H7 (cell line): ENCODE measurements around the gene ALDOC. TPM values are rescaled to one million over a fixed set of nuclear protein-coding genes. Genes with fewer than 3 reads are reported as not detected.
"Not testable (repeated sequence)": the region's sequence is repeated elsewhere in the genome, so short reads cannot be mapped to it uniquely, and the experiment has no call there.

Experiments
- DNase-seq: peaks from one replicate; pipeline ENCODE4 v3.0.0; 2012
- H3K27me3 ChIP-seq: 2 replicates; pipeline ENCODE4 v1.6.0; 2011; ENCODE audit warnings: mild to moderate bottlenecking, low read length; ENCODE audit not compliant: control insufficient read depth, insufficient read depth
- H3K36me3 ChIP-seq: replicated peaks from 2 replicates; pipeline ENCODE4 v1.5.1; 2011; ENCODE audit warnings: low read length; ENCODE audit not compliant: control insufficient read depth, insufficient read depth
- H3K4me3 ChIP-seq: 2 replicates; pipeline ENCODE4 v1.5.1; 2011; ENCODE audit warnings: low read depth, mild to moderate bottlenecking, control low read depth, low read length, moderate library complexity; ENCODE audit not compliant: insufficient read depth
- total RNA-seq: library from RNA; depleted of rRNA; stranded (reverse); fragments of >200 nt; shearing (Covaris generic); gene quantifications from 2 replicates; pipeline ENCODE4 v1.2.3, GENCODE V29; 2014

Gene ALDOC
- total RNA-seq, 1 experiment from 2014 or later, result 69.9 TPM

DNA sequence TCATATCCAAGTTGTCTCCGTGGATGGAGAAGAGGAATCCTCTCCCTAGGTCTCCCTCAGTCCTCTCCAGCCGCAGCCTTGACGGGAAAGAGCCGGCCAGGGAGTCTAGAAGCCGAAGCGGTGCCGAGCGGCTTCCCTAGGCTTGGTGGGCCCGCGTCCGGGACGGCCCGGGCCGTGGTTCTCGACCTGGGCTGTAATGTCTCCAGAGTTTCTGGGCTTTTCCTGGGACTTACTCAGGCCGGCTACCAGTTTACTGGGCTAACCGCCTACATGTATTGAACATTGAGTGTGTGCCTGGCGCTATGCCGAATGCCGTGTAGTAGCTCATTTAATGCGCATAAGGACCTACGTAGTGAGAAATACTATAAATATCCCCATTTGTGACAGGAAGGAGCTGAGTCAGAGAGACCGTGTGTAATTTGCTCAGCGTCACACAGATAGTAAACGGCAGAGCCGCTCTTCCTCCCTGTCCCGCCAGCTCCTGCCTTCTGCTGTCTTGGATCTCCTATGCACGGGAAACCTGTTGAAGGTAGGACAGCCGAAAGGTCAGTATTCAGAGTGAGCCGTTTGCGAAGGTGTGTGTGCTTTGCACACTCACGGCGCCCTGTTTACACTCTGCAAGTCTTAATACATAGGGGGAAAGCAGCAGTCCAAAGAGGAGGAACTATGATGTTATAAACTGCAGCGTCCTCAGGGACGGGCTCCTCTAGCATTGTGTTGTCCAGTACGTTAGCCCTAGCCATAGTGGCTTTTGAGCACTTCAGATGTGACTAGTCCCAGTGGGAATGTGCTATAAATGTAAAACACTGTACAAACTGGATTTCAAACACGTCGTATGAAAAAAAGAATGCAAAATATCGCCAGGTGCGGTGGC, 22.9 kb upstream of the ALDOC start:
- peak; percentile 63 for DNase-seq
- no peaks in the 10 kb centered on the region for H3K27me3 ChIP-seq
- peak overlapping the region; percentile 70 for H3K4me3 ChIP-seq
- peaks cover 1% of the 10 kb centered on the region; the same call in 1 of the 2 replicates for H3K36me3 ChIP-seq

DNA sequence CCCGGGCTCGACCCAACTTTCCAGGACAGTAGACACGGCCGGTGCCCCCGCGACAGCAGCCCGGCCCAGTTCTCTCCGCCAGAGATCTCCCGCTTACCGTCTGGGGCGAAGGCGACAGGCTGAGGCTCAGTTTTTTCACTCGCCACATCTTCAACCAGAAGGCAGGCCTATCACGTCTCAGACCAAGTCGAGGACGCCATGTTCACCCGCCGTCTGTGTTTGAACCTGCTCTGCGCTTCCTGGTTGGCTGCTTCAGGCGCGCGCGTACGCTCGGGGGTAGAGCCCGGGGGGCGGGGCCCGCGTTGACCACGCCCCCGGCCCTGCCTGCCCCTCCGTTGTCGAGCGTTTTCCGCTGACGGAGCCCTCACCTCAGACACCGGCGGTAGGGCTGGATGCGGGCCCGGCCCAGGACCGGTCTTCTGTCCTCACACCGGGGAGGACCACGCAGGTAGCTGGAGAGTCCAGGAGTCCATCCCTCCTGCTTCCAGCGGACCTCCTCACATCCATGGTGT, 22.2 kb upstream of the ALDOC start, which contains the start of gene SPAG5:
TSS of gene SPAG5 (minus strand) at position 227 of the 512 bp plus-strand sequence. CDS start at position 148, 79 bp downstream.
- Histone ChIP-seq H3K27me3 (no peaks in the 10 kb centered on the region), H3K36me3 (peaks cover 1% of the 10 kb centered on the region; the same call in 1 of the 2 replicates), H3K4me3 (peak within 1 kb of the TSS; percentile 70)
- DNase-seq, result peak; percentile 99

DNA sequence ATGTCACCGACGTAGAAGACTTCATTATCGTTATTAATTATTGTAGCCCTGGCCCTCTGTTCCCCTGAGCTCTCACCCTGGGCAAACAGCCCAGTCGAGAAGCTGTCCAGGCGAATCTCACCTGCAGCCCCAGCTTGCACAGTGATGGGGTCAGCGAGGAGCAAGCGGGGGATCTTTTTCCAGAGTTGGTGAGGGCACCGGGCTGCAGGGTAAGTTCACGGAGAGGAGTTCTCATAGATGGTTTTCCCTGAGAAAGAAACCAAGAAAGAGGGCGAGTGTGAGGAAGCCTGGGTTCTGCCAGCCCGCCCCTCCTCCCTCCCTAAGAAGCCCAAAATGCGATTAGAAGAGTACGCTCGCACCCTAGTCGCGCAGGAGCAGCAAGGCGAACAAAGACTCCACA, 21.7 kb upstream of the ALDOC start:
- no peak for DNase-seq
- no peaks in the 10 kb centered on the region for H3K27me3 ChIP-seq
- H3K36me3 ChIP-seq, result peaks cover 1% of the 10 kb centered on the region
- H3K4me3 ChIP-seq, result peak overlapping the region; percentile 70

DNA sequence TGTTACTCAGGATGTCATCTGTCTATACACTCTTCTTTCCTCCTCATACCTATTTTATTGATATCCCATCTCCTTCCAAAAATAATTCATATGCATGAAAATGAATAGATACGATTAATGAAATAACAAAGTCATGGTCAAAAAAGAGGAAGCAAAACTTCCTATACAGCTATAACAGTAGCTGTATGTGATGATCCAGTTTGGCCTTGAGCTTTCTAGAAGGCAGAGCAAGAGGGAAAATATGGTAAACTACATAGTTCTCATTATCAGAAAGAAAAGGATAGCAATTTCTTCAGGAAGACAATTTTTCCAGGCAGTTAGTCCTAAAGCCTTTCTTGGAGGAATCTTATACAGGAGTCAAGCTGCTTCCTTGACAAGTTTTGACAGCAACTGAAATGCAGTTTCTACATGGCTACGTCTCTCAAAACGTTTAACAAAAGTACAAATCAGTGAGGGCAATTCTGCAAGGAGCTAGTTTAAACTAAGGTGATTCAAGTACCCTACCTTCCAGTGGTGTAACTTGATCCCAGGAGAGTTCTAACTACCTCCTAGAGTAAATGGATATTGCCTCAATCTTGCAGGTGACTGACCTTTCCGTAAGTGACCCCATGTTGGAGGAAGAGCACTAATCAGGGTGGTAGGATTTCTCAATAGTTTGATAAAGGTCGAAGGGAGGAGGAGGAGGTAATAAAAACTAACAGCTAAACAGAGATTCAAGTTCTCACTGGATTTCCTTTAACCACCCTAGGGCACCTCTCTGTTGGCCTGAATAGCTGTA, 21.1 kb upstream of the ALDOC start:
- no peaks in the 10 kb centered on the region for H3K27me3 ChIP-seq
- peaks cover 7% of the 10 kb centered on the region for H3K36me3 ChIP-seq
- no peak for DNase-seq
- peak overlapping the region; percentile 70 for H3K4me3 ChIP-seq

DNA sequence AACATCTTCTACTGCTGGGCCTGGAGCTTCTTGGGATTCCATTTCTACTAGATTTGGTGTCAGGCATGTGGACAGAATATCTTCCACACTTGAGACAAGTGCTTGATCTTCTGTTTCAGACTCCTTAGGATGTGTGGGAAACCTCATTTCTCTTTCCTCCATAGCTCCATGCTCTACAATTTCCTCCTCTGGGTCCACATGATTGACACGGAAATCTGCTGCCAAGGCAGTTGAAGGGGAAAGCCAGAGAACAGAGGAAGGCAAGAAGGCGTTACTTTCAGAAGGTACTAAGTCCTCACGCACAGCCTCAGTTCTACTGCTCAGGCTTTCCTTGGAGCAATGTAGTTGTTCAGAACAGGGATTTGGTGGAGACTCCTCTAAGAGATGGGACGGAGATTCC, 15.6 kb upstream of the ALDOC start:
- DNase-seq, result no peak
- no peak overlapping the region for H3K4me3 ChIP-seq
- peaks cover 38% of the 10 kb centered on the region for H3K36me3 ChIP-seq

DNA sequence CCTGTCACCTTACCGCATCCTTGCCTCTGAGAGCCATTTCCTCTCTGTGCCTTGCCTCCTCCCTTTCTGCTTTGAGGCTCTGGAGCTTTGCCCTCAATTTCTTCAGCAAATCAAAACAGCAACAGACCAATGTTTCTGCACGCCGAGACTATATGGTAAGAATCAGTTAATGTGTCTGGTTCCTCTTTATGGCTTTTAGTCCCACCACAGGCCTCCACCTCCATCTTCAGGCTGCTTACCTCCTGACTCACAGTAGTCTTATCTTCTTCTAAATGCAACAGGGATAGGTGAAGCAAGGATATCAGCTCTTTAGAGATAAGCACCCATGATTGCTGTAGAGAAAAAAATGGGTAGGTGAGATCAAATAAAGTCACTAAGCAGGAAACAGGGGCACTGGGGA, 9.2 kb upstream of the ALDOC start:
- Histone ChIP-seq H3K27me3 (no peaks in the 10 kb centered on the region), H3K4me3 (no peak overlapping the region), H3K36me3 (peaks cover 58% of the 10 kb centered on the region)
- no peak for DNase-seq

More for the DNA sequence above, 15.6 kb upstream of the ALDOC start:
- H3K27me3 ChIP-seq, result no peaks in the 10 kb centered on the region

DNA sequence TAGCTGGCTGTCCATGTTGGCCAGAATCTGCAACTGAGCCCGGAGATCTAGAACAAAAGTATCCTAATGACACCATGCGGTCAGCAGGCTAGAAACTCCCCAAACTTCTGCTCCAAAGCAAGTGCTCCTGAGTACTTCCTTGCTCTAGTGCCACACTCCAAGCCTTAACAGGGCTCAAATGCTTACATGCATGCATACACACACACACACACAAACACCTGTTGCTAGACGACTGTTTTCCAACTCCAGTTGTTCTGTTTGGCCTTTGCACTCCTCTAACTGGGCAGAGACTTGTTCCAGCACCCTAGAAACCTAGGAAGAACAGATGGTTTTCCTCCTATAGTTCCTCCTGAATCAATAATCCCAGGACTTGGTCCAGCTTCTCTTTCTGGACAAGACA, 7.7 kb upstream of the ALDOC start:
- H3K4me3 ChIP-seq, result no peak overlapping the region
- H3K36me3 ChIP-seq, result peaks cover 62% of the 10 kb centered on the region
- DNase-seq, result no peak
- H3K27me3 ChIP-seq, result no peaks in the 10 kb centered on the region

DNA sequence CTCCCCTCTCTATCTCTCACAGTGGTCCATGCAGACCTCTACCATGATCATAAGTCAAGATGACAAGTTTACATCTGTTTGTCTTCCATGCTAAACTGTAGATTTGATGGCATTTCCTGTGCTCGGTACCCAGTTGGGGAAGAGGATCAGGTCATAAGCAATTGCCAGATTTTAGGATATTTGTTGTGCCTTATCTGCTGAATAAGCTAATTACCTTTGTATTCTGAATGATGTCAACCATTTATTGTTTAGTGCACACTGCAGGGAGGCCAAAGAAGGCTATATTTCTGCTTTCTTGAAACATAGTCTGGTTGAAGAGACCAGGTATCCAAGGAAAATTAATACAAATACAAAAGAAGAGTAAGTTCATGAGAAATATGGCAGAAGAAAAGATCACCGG, 5.8 kb upstream of the ALDOC start:
- Histone ChIP-seq H3K4me3 (no peak overlapping the region), H3K36me3 (peaks cover 71% of the 10 kb centered on the region), H3K27me3 (no peaks in the 10 kb centered on the region)
- DNase-seq, result no peak

DNA sequence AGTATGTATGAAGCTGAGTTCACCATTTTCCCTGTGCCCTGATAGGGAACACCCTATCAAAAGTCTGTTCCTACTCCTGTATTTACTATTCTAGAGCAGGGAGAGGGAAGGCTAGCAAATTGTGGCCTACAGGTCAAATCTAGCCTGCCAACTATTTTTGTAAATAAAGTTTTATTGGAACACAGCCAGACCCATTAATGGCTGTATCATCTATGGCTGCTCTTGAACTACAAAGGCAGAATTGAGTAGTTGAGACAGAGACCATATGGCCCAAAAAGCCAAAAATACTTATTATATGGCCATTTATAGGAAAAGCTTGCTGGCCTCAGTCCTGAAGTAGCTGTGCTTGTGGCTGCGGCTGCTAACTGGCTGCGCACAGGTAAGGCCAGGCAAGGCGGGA, 4.3 kb upstream of the ALDOC start:
- Histone ChIP-seq H3K27me3 (no peaks in the 10 kb centered on the region), H3K4me3 (no peak overlapping the region), H3K36me3 (peaks cover 67% of the 10 kb centered on the region)
- no peak for DNase-seq

DNA sequence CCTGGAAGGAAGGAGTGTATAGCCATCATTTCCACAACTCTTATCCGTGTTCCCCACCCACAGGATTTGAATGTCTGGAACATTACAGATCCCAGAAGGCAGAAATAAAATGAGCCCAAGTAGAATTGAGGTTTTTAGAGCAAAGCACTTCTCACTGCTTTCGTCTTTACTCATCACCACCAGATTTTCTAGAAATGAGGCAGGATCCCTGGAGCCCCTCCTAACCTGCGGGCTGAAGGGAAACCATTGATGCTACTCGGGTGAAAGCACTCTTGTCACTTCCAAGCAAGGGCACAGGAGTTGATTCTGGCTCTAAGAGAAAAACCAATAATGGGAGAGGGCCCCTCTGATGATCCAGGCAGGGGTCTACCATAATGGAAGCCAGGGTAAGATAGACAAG, 2.8 kb upstream of the ALDOC start:
- H3K4me3 ChIP-seq, result no peak overlapping the region
- peaks cover 55% of the 10 kb centered on the region for H3K36me3 ChIP-seq
- DNase-seq, result no peak
- no peaks in the 10 kb centered on the region; the same call in 1 of the 2 replicates for H3K27me3 ChIP-seq

DNA sequence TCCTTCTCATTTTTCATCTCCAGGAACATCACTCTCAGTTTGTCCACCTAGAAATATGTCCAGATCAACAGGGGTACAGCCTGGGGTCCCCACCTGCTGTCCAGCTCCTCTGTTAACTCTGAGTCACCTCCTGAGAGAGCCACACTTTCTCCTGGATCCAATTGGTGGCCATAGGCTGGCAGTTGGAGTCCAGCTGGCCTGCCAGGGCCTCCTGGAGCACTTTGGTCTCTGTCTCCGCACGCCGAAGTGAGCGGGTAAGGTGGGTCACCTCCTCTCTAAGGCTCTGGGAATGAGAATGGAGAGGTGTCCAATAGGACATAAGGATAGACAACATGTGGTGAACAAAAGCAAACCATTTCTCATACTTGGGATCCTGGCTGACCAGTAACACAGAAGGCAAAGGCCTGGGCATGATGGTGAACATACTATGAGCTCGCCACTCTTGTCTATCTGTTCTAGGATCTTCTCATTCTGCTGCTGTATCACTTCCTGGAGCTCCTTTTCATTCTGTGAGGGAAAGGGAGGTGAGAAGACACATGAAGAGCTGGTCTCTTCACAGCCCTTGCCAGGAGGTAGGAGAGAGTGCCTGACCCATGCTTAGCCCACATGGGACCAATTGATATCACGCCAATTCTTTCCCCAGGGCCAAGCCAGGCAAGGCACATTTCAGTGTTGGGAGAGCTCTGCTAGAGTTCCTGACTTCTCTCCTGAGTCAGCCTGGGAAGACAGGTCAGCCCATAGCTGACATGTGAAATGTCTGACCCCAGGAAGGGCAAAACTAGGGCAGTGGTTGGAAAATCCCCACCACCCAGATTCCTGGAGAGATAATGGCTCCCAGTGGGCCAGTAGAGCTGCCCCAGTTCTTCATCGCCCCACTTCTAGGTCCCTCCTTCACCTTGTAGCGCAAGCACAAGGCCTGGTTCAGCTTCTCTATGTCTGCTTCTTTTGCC, 1.8 kb upstream of the ALDOC start:
- Histone ChIP-seq H3K36me3 (peaks cover 49% of the 10 kb centered on the region), H3K4me3 (no peak overlapping the region), H3K27me3 (no peaks in the 10 kb centered on the region; the same call in 1 of the 2 replicates)
- no peak for DNase-seq

DNA sequence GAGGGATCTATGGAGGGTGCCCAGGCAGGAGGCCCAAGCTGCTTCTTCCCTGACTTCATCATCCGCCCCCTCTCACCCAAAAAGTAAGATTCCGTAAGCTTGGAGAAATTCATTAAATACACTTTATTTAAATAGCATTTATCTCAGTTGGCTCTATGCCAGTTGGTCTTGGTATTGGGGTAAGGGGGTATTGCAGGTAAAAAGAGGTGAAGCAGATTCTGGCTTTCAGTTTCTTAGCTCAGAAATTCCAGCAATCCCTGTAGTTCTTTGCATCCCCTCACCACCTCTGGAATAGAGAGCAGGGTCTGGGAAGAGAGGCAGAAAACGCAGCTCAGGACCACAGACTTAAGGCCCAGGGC, 750 bp upstream of the ALDOC start:
- peaks cover 38% of the 10 kb centered on the region for H3K36me3 ChIP-seq
- H3K27me3 ChIP-seq, result peaks cover 3% of the 10 kb centered on the region; the same call in 1 of the 2 replicates
- no peak for DNase-seq
- no peak overlapping the region for H3K4me3 ChIP-seq

DNA sequence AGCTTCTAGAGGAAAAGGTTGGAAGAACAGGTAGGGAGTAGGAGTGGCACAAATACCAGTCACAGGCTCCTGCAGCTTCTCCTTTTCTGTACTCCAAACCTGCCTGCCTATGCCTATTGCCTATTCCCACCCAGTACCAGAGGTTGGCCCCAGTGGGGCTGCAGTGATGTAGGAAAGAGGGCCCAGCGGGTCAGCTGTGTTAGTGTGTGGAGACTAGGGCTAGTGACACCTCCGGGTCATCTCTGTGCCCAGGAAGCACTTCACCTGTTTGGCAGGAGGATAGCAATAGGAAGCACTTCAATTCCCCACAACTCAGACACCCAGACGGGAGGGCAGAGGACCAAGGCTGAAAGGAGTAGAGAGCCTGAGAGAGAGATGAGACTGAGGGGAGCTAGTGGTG, 679 bp downstream of the ALDOC start:
- not testable (repeated sequence) for H3K27me3 ChIP-seq, DNase-seq
- H3K36me3 ChIP-seq, result peaks cover 32% of the 10 kb centered on the region
- peak overlapping the region; percentile 13; the same call in 1 of the 2 replicates for H3K4me3 ChIP-seq
